Measurements from ENCODE around the gene C14orf132.

DNA sequence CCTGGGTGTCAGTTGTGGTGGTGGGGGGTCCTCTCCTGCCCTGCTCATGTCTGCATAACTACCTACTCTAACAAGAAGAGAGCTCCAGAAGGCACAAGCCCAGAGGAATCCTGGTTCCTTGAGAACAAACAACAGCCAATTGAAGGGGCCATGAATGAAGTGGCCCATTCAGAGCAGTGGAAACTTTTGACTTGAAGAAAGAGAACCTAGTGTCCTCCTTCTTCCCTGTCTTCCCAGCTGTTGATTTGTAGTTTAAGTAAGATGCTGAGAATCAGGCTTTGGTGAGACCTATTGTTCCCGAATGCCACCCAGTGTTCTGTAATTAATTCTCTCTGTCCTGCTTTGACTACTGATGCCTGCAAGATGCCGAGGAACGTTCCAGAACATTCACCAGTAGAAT, 79.2 kb downstream of the C14orf132 start:
- TF ChIP-seq, protein P1, sequence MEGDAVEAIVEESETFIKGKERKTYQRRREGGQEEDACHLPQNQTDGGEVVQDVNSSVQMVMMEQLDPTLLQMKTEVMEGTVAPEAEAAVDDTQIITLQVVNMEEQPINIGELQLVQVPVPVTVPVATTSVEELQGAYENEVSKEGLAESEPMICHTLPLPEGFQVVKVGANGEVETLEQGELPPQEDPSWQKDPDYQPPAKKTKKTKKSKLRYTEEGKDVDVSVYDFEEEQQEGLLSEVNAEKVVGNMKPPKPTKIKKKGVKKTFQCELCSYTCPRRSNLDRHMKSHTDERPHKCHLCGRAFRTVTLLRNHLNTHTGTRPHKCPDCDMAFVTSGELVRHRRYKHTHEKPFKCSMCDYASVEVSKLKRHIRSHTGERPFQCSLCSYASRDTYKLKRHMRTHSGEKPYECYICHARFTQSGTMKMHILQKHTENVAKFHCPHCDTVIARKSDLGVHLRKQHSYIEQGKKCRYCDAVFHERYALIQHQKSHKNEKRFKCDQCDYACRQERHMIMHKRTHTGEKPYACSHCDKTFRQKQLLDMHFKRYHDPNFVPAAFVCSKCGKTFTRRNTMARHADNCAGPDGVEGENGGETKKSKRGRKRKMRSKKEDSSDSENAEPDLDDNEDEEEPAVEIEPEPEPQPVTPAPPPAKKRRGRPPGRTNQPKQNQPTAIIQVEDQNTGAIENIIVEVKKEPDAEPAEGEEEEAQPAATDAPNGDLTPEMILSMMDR (IDR thresholded peaks at IDR 0.05) = no peak
- TF ChIP-seq POLR2A (IDR thresholded peaks at IDR 0.05) = no peak
- no peak for TF ChIP-seq EP300 (IDR thresholded peaks at IDR 0.05)
